Ecto neural progenitor cell (in vitro differentiated cells): ENCODE measurements around the gene ADGRD1.

Experiments used
- DNase-seq: peaks from one replicate; pipeline ENCODE4 v3.0.0-alpha.2; 2018; ENCODE audit warnings: low spot score

ADGRD1 gene

GRCh38 chr12:131102991-131103668 lies 149.4 kb downstream of the ADGRD1 start:
- DNase-seq = peak; percentile 66

- DNase-seq = peak; percentile 62
These were observed 150.2 kb downstream of the ADGRD1 start for GRCh38 chr12:131103669-131104462.

GRCh38 chr12:131104463-131105350 lies 151.0 kb downstream of the ADGRD1 start:
- peak; percentile 96 for DNase-seq

GRCh38 chr12:131105351-131105735 lies 151.6 kb downstream of the ADGRD1 start:
- no peak for DNase-seq

GRCh38 chr12:131105736-131106348 lies 152.1 kb downstream of the ADGRD1 start:
- DNase-seq = no peak

GRCh38 chr12:131106349-131106941 lies 152.7 kb downstream of the ADGRD1 start:
- DNase-seq = no peak

- DNase-seq = no peak
These were observed 154.7 kb downstream of the ADGRD1 start for GRCh38 chr12:131108177-131108955.

- no peak for DNase-seq
These were observed 157.7 kb downstream of the ADGRD1 start for GRCh38 chr12:131111446-131111845.

GRCh38 chr12:131112021-131112420 lies 158.3 kb downstream of the ADGRD1 start:
- no peak for DNase-seq

- no peak for DNase-seq
These were observed 159.1 kb downstream of the ADGRD1 start for GRCh38 chr12:131112700-131113290.

GRCh38 chr12:131113568-131114270 lies 160.0 kb downstream of the ADGRD1 start:
- no peak for DNase-seq

- no peak for DNase-seq
These were observed 160.6 kb downstream of the ADGRD1 start for GRCh38 chr12:131114271-131114670.

- no peak for DNase-seq
These were observed 161.4 kb downstream of the ADGRD1 start for GRCh38 chr12:131114942-131115584.

- no peak for DNase-seq
These were observed 162.2 kb downstream of the ADGRD1 start for GRCh38 chr12:131115766-131116467.

GRCh38 chr12:131116468-131117117 lies 162.9 kb downstream of the ADGRD1 start:
- peak; percentile 79 for DNase-seq

GRCh38 chr12:131117438-131118245 lies 163.9 kb downstream of the ADGRD1 start:
- no peak for DNase-seq

- DNase-seq = no peak
These were observed 164.7 kb downstream of the ADGRD1 start for GRCh38 chr12:131118371-131118770.
